HCT116 (cell line): ENCODE results near the gene ZSCAN21.

ENCODE experiments used
- CEBPB ChIP-seq: IDR thresholded peaks from 2 replicates; pipeline ENCODE4 v1.6.1; 2012; ENCODE audit warnings: low read depth
- CTCF ChIP-seq, 3 experiments: fragments of 200-600 bp in 1 of 3; sonication (generic) in 1 of 3; IDR thresholded peaks in 2 of 3; conservative IDR thresholded peaks in 1 of 3; 2 replicates each; pipeline ENCODE4 v1.5.1; 2012 to 2017; ENCODE audit warnings: low read depth in 2 of 3, low read length in 2 of 3, antibody characterized with exemption in 1 of 3, borderline replicate concordance in 1 of 3, control low read depth in 1 of 3, mild to moderate bottlenecking in 1 of 3, mixed read lengths in 1 of 3, mixed run types in 1 of 3, moderate library complexity in 1 of 3; ENCODE audit not compliant: insufficient read depth in 1 of 3
- FOSL1 ChIP-seq: IDR thresholded peaks from 2 replicates; pipeline ENCODE4 v1.6.1; 2012; ENCODE audit warnings: low read depth
- POLR2A ChIP-seq: IDR thresholded peaks from 2 replicates; pipeline ENCODE4 v1.7.0; 2011; ENCODE audit warnings: borderline replicate concordance; ENCODE audit not compliant: insufficient read depth, insufficient read length; ENCODE audit errors: extremely low read depth
- YY1 ChIP-seq: IDR thresholded peaks from 2 replicates; pipeline ENCODE4 v1.6.1; 2011; ENCODE audit warnings: low read length, low read depth, moderate library complexity, mild to moderate bottlenecking; ENCODE audit not compliant: insufficient replicate concordance; ENCODE audit errors: extremely low read depth
- ZBTB33 ChIP-seq: IDR thresholded peaks from 2 replicates; pipeline ENCODE4 v1.6.1; 2011; ENCODE audit warnings: mild to moderate bottlenecking, low read length, moderate library complexity; ENCODE audit not compliant: insufficient replicate concordance; ENCODE audit errors: extremely low read depth

- no peak for TF ChIP-seq POLR2A
- no peak for TF ChIP-seq FOSL1
- TF ChIP-seq CEBPB = no peak
- no peak for TF ChIP-seq CTCF (IDR thresholded peaks at IDR 0.05 in 2 of 3, conservative IDR thresholded peaks at IDR 0.05 in 1 of 3; ENCODE audit: borderline replicate concordance in 1 of 3, insufficient read depth in 1 of 3, low read depth in 2 of 3, low read length in 2 of 3)
- no peak for TF ChIP-seq YY1
- no peak for TF ChIP-seq ZBTB33
These were observed 7.4 kb downstream of the ZSCAN21 start for GRCh38 chr7:100057006-100057405.
